Small intestine (tissue), 7 donors: Measurements from ENCODE around the gene NGLY1. TPM values are rescaled to one million over a fixed set of nuclear protein-coding genes. Genes with fewer than 3 reads are reported as not detected.

Experiments
- DNase-seq, 2 donors: peaks; one replicate each; pipeline versions ENCODE4 v3.0.0 to v3.0.0-alpha.2; 2013
- FAIRE-seq: peaks from 2 replicates; lab custom pipeline; 2012; peaks lifted over from hg19 to GRCh38; lab: Jason Lieb, UNC
- H3K27ac ChIP-seq, 3 donors: one replicate each; pipeline ENCODE4 v1.5.1; 2013; ENCODE audit warnings: low read length in 2 of 3, mild to moderate bottlenecking in 2 of 3, control low read depth in 1 of 3, inconsistent platforms in 1 of 3, low read depth in 1 of 3, moderate library complexity in 1 of 3
- H3K27me3 ChIP-seq, 3 donors: one replicate each; pipeline ENCODE4 v1.6.1; 2013; ENCODE audit warnings: low read length in 3 of 3, inconsistent platforms in 1 of 3; ENCODE audit not compliant: control insufficient read depth in 3 of 3, insufficient read depth in 3 of 3
- H3K36me3 ChIP-seq, 3 donors: one replicate each; pipeline ENCODE4 v1.6.1; 2013; ENCODE audit warnings: low read length in 3 of 3, inconsistent platforms in 1 of 3, low read depth in 1 of 3, mild to moderate bottlenecking in 1 of 3, moderate library complexity in 1 of 3; ENCODE audit not compliant: control insufficient read depth in 3 of 3, insufficient read depth in 2 of 3
- H3K4me1 ChIP-seq, 3 donors: one replicate each; pipeline ENCODE4 v1.6.1; 2013; ENCODE audit warnings: low read length in 2 of 3, inconsistent platforms in 1 of 3, low read depth in 1 of 3, mild to moderate bottlenecking in 1 of 3, moderate library complexity in 1 of 3; ENCODE audit not compliant: control insufficient read depth in 3 of 3, insufficient read depth in 2 of 3
- H3K4me3 ChIP-seq, 3 donors: one replicate each; pipeline ENCODE4 v1.5.1; 2013; ENCODE audit warnings: low read length in 3 of 3, control low read depth in 1 of 3, inconsistent platforms in 1 of 3, low read depth in 1 of 3, mild to moderate bottlenecking in 1 of 3, moderate library complexity in 1 of 3
- H3K9me3 ChIP-seq, 2 donors: one replicate each; pipeline ENCODE4 v1.6.1; 2013; ENCODE audit warnings: low read depth in 1 of 2, low read length in 1 of 2; ENCODE audit not compliant: control insufficient read depth in 2 of 2, insufficient read depth in 1 of 2
- WGBS, 3 donors: extraction: QIAGEN DNeasy Blood & Tissue Kit; methylation state at CpG; one replicate each; pipeline ENCODE4 v1.1.7; 2013; 5-methylcytosine and 5-hydroxymethylcytosine counted together
- polyA plus RNA-seq, 4 donors: library from polyadenylated mRNA; stranded (reverse) in 3 of 4; unstranded in 1 of 4; fragments of 200-250 nt in 3 of 4; fragments of 120-200 nt in 1 of 4; gene quantifications; one replicate each; pipeline versions ENCODE4 v1.2.1 to v1.2.3, GENCODE V29; 2013
- donor health status: healthy with polysubstance abuse.
- donor health status: control.
- donor health status: control.
- donor health status: Bipolar disorder and iron deficiency.
- donor health status: healthy.

The NGLY1 gene
- polyA plus RNA-seq, 4 donors = 22.0 to 40.5 (median 33.2) TPM

- H3K27ac ChIP-seq = no peak overlapping the region
- no peaks in the 10 kb centered on the region for H3K9me3 ChIP-seq
- H3K4me3 ChIP-seq = no peak overlapping the region
- WGBS, 3 donors = 91 to 96% (median 95%) methylated on average over 3 of the region's 3 CpGs
- DNase-seq (no peak), FAIRE-seq (no peak)
- H3K36me3 ChIP-seq = peaks cover 9 to 15% (median 13%) of the 10 kb centered on the region in 3 donors
- H3K4me1 ChIP-seq = no peaks in the 10 kb centered on the region
- no peaks in the 10 kb centered on the region for H3K27me3 ChIP-seq
Observed at GRCh38 chr3:25748189-25748588, 35.1 kb downstream of the NGLY1 start.

- Histone ChIP-seq H3K4me1 (no peaks in the 10 kb centered on the region), H3K4me3 (no peak overlapping the region), H3K27ac (no peak overlapping the region), H3K27me3 (no peaks in the 10 kb centered on the region), H3K36me3 (peaks cover 9 to 18% (median 11%) of the 10 kb centered on the region in 3 donors), H3K9me3 (no peaks in the 10 kb centered on the region)
- FAIRE-seq (no peak), DNase-seq (no peak)
Observed at GRCh38 chr3:25747033-25747432, 36.2 kb downstream of the NGLY1 start.

DNA sequence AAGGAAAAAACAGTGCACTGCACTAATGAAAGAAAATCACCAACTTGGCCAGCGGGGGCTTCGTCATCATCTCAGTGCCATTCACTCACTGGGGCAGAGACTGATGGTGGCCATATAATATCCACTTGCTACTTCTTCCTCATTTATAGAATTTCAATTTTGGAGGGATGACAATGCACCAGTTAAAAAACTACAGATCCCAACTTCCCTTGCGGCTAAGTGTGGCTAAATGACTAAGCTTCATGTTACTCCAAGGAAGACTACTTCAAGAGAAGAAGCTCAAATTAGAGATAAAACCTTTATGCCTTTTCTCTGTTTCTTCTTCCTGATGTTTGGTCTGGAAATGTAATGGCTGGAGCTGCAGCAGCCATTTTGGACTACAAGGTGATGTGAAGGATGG lies 38.8 kb downstream of the NGLY1 start:
- Histone ChIP-seq H3K27me3 (no peaks in the 10 kb centered on the region), H3K9me3 (no peaks in the 10 kb centered on the region), H3K27ac (no peak overlapping the region), H3K36me3 (peaks cover 3 to 14% (median 8%) of the 10 kb centered on the region in 3 donors), H3K4me3 (no peak overlapping the region), H3K4me1 (no peaks in the 10 kb centered on the region)
- 96 to 100% (median 100%) methylated on average over 3 of the region's 3 CpGs for WGBS, 3 donors
- no peak for DNase-seq
- no peak for FAIRE-seq

DNA sequence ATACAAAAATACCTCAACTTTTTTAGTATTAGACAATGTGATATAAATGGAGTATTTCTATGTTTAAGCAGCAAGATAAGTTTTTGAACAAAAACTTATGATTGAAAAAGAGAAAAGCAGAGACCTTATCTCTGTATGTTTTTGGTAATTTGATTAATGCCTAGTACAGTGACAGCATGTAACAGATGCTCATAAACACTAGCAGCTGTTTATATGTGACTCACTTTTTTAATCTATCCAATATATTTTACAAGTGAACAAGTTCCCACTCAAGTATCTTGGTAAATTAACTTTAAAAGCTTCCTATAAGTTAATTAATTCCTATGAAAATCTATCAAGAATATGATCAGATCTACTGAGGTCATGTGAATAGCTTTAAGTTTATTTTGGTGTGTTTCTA lies 55.1 kb downstream of the NGLY1 start:
- Histone ChIP-seq H3K27me3 (no peaks in the 10 kb centered on the region), H3K27ac (no peak overlapping the region), H3K4me1 (no peaks in the 10 kb centered on the region), H3K36me3 (peaks cover 2 to 10% (median 3%) of the 10 kb centered on the region in 3 donors), H3K9me3 (no peaks in the 10 kb centered on the region), H3K4me3 (no peak overlapping the region)
- no peak for FAIRE-seq
- DNase-seq = no peak

DNA sequence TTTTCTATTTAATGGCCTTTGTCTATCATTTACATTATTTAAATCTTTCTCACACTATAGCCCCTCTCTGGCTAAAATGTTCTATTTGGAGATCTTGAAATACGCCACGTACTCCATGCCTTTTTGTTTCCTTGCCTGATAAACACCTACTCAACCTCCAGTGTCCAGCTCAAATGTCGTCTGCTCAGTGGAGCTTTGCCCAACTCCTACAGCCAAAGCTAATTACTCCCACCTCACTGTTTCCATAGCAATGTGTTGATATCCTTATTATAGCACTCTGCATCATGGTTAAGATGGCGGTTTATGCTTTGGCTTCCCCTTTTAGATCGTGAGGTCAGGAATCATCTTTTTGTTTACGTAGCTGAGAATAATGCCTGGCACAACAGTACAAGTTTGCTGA lies 55.9 kb downstream of the NGLY1 start:
- H3K36me3 ChIP-seq = peaks cover 2 to 4% (median 3%) of the 10 kb centered on the region in 3 donors
- no peaks in the 10 kb centered on the region for H3K9me3 ChIP-seq
- no peak overlapping the region for H3K4me3 ChIP-seq
- no peak for FAIRE-seq
- no peaks in the 10 kb centered on the region for H3K4me1 ChIP-seq
- no peak for DNase-seq
- H3K27ac ChIP-seq = no peak overlapping the region
- 95 to 97% (median 96%) methylated on average over 6 of the region's 6 CpGs for WGBS, 3 donors
- H3K27me3 ChIP-seq = no peaks in the 10 kb centered on the region

DNA sequence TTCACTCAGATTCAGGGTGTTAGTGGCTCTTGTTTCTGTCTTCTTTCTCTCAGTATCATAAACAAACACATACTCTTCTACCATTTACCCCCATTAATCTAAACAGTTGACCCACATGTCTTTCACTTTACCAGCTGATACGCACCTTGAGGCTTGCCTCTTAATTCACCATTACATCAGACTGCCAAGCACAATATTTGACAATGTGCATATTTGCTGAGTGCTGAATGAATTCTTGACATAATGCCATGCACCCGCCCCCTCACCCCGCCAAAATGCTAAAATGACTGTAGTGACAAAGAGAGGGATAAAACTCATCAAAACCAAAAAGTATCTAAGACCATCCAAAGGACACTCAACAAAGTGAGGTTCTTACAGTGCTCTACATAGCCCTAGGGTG lies 57.4 kb downstream of the NGLY1 start:
- H3K4me3 ChIP-seq = no peak overlapping the region
- no peaks in the 10 kb centered on the region for H3K9me3 ChIP-seq
- FAIRE-seq = no peak
- H3K4me1 ChIP-seq = no peaks in the 10 kb centered on the region
- peaks cover 2 to 3% (median 2%) of the 10 kb centered on the region in 3 donors for H3K36me3 ChIP-seq
- no peaks in the 10 kb centered on the region for H3K27me3 ChIP-seq
- H3K27ac ChIP-seq = no peak overlapping the region
- DNase-seq = no peak
- 91 to 93% (median 93%) methylated on average over 3 of the region's 3 CpGs for WGBS, 3 donors

GRCh38 chr3:25724948-25725645 lies 58.1 kb downstream of the NGLY1 start:
- peaks cover 2 to 3% (median 2%) of the 10 kb centered on the region in 3 donors for H3K36me3 ChIP-seq
- 85 to 94% (median 93%) methylated on average over 2 of the region's 2 CpGs for WGBS, 3 donors
- no peak overlapping the region for H3K27ac ChIP-seq
- no peak for DNase-seq
- no peaks in the 10 kb centered on the region for H3K27me3 ChIP-seq
- H3K9me3 ChIP-seq = no peaks in the 10 kb centered on the region
- no peak for FAIRE-seq
- H3K4me3 ChIP-seq = no peak overlapping the region
- H3K4me1 ChIP-seq = no peaks in the 10 kb centered on the region

DNA sequence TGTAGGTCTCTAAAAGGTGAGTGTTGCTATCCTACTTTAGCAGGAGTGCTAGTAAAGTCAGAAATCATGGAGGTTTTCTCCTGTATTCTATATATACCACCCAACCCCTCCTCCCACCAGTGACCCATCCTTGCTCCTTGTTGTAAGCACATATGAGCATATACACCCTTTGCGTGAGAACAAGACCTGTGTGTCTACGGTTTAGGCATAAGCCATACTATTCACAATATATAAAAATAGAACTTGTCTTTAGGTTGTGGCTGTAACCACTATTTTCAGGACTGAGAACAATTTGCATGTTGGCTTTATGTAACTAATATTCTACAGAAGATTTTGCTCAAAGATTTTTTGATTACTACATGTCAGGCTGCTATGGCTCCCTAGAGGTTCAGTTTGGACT lies 59.4 kb downstream of the NGLY1 start:
- H3K27me3 ChIP-seq = no peaks in the 10 kb centered on the region
- DNase-seq (no peak), FAIRE-seq (no peak)
- 91 to 97% (median 92%) methylated on average over 2 of the region's 2 CpGs for WGBS, 3 donors
- H3K27ac ChIP-seq = no peak overlapping the region
- no peaks in the 10 kb centered on the region for H3K4me1 ChIP-seq
- peaks cover 2 to 4% (median 3%) of the 10 kb centered on the region in 3 donors for H3K36me3 ChIP-seq
- H3K9me3 ChIP-seq = no peaks in the 10 kb centered on the region
- no peak overlapping the region for H3K4me3 ChIP-seq

DNA sequence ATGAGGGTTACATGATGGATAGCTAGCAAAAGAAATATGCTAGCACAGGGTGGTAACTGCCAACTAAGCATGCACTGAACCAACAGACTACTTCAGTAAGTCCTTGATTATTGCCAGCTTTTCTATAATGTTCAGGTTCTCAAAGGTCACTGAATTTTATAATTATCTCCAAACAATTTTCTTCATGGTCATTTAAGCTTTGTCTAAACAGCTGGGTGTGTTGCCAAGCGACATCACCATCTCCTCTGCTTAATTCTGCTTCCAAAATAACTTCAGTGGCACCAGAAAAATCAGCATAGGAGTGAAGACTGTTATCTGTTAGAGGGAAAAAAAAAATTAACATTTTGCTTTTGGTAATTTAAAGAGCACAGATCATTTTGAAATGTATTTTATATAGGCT lies 63.9 kb downstream of the NGLY1 start:
- Histone ChIP-seq H3K27me3 (no peaks in the 10 kb centered on the region), H3K4me1 (no peaks in the 10 kb centered on the region), H3K9me3 (no peaks in the 10 kb centered on the region), H3K4me3 (no peak overlapping the region), H3K27ac (no peak overlapping the region), H3K36me3 (peaks cover 0 to 2% (median 0%) of the 10 kb centered on the region in 3 donors)
- DNase-seq (no peak), FAIRE-seq (no peak)
- 92 to 100% (median 95%) methylated on average over 1 of the region's 1 CpG for WGBS, 3 donors
